Fibroblast of mammary gland (primary cell): Measurements from ENCODE around the gene LRIG1.

Experiments used
- DNase-seq: peaks from one replicate; pipeline ENCODE4 v3.0.0-alpha.2; 2010; ENCODE audit warnings: low read depth
- H3K4me3 ChIP-seq: 2 replicates; pipeline ENCODE4 v1.5.1; 2011; ENCODE audit warnings: low read depth, mild to moderate bottlenecking, low read length, moderate library complexity; ENCODE audit not compliant: control insufficient read depth
- TF ChIP-seq, protein P1 (sequence below): conservative IDR thresholded peaks from 2 replicates; pipeline ENCODE4 v1.5.1; 2011; ENCODE audit warnings: low read depth, low read length, inconsistent platforms; ENCODE audit not compliant: control insufficient read depth, insufficient read depth

Gene LRIG1

DNA sequence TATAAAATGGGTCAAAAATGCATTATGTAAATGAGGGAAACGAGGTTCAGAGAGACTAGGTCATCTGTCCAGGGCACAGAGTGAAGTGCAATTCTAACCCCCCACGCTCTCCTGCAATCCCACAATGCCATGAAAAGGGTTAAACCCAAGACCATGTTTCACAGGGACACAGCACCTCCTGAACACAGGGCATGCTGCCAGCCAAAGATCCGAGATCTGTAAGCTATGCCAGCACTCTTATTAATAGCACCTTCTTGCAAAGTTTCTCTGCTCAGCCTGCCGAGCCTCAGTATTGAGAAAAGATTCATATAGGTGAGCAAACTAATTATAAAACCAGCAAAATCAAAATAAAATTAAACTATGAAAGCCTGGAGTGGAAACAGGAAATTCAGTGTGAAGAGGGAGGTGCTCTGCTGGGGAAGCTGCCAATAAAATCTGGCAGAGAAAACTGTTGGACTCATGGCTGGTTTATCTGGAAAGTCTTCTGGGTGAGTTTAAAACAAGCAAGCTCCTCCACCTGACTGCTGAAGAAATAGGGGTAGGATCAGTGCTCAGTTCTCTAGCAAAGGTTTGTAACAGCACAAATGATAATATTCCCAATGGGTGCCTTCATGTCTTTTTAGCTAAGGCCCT is 50.3 kb downstream of the LRIG1 start:
- DNase-seq: peak; percentile 77
- TF ChIP-seq, protein P1, sequence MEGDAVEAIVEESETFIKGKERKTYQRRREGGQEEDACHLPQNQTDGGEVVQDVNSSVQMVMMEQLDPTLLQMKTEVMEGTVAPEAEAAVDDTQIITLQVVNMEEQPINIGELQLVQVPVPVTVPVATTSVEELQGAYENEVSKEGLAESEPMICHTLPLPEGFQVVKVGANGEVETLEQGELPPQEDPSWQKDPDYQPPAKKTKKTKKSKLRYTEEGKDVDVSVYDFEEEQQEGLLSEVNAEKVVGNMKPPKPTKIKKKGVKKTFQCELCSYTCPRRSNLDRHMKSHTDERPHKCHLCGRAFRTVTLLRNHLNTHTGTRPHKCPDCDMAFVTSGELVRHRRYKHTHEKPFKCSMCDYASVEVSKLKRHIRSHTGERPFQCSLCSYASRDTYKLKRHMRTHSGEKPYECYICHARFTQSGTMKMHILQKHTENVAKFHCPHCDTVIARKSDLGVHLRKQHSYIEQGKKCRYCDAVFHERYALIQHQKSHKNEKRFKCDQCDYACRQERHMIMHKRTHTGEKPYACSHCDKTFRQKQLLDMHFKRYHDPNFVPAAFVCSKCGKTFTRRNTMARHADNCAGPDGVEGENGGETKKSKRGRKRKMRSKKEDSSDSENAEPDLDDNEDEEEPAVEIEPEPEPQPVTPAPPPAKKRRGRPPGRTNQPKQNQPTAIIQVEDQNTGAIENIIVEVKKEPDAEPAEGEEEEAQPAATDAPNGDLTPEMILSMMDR: no peak
- H3K4me3 ChIP-seq: peak overlapping the region; percentile 22

DNA sequence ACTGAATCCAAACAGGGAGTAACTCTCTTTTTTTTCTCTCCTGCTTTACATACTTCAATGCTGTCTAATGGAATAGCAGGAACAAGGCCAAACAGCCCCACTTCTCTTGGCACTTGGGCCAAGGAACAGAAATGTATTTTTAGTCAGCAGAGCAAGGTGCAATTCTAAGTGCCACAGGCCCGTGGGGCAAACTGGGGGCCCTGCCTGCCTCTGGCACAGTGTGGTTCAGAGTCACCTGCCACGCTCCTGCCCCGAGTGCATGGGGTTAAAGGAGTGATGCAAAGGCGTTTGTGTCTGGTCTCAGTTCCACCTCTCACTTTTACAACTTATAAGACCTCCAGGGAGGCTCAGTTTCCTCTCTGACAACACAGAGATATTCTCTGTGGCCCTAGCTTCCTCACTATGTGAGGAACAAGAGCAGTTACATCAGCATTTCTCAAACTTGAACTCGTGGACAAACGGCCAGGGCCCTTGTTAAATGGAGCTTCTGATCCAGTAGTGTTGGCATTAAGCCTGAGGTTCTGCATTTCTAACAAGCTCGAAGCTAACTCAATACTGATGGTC is 51.3 kb downstream of the LRIG1 start:
- TF ChIP-seq, protein P1: no peak
- DNase-seq: no peak
- H3K4me3 ChIP-seq: no peak overlapping the region

DNA sequence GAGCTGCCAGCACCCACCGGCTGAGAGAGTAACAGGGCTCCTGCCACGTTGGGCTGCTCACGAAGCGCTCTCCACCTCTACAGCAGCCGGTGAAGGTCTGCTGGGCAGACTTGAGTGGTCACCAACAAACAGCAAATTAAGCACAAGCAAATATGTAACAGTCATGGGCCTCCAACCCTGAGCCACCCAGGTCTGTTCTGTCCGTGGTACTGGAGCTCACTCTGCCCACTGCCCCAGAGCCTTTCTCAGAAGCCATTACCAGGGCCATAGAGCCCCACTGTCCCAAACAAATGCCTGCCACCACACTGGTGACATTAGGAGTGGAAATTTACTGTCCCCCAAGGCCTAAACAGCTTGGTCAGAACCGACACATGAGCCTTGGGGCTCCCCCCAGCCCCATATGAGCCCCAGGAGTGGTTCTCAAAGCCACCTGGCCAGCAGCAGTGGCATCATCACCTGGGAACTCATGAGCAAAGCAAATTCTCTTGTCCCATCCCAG is 56.6 kb downstream of the LRIG1 start:
- no peak for DNase-seq
- TF ChIP-seq, protein P1: no peak
- no peak overlapping the region for H3K4me3 ChIP-seq

DNA sequence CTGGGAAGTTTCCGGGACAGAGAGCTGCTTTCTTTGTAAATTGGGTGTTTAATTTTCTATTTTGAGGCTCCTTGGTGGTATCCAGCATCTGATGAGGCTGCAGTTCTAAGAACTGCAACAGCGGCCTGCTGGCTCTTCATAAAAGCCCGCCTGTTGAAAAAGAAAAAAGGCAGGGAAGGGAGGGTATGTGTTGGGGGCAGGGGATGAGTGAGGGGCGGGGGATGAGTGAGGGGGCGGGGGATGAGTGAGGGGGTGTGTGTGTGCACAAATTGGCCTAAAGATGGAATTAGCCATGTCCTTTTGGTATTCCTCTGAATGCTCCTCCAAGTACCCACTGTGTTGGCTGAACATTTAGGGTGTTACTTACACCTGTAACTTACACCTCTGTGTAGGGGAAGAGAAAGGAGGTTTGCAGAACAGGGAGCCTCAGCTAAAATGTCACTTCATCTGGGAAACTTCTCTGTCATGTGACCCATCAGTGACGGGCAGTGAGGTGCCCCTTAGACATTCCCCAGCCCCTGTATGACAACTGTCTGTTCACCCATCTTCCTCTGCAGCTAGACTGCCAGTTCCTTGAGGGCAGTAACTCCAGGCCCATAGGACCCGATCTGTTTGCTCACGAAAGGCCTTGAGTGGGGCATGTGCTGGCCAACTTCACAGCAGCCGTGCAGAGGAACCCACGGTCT is 57.6 kb downstream of the LRIG1 start:
- H3K4me3 ChIP-seq: peak overlapping the region; percentile 36
- DNase-seq: no peak

DNA sequence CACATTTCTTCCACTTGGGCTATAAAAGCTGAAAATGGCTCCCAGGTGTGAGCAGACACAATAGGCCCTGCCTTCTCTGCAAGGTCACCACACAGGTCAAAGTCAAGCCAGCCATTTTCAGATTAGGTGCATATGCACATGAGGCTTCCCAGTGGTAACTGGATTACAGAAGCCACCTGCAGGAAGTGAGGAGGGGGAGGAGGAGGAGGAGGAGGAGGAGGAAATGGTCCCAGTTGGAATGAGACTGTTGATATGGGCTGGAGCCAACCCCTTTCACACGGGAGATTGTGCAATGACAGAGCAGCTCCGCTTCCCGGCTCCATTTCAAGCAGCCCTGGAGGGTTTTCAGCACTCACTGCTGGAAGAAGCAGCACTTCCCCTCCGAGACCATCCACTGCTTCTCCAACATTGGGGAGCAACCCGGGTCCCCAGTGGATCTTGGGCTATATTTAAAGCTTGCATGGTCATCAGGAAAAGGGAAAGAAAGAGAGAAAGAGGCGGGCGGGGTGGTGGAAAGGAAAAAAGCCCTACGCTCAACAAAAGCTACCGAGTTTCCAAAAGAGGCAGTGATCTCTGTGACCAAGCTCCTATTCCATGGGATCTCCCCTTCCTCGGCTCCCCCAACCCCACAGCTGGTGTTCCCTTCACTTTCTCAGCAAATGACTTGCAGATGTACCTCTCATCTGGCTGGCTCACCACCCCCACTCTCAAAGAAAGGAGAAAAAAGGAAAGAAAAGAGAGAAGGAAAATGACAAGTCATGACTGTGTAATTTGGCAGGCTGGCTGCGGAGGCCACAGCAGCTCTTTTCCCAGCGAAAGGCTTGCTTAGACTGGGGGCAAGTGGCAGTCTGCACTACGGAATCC is 58.3 kb downstream of the LRIG1 start:
- TF ChIP-seq, protein P1: no peak
- DNase-seq: peak; percentile 90
- H3K4me3 ChIP-seq: peak overlapping the region; percentile 36

More for the DNA sequence above, 57.6 kb downstream of the LRIG1 start:
- TF ChIP-seq, protein P1: no peak

DNA sequence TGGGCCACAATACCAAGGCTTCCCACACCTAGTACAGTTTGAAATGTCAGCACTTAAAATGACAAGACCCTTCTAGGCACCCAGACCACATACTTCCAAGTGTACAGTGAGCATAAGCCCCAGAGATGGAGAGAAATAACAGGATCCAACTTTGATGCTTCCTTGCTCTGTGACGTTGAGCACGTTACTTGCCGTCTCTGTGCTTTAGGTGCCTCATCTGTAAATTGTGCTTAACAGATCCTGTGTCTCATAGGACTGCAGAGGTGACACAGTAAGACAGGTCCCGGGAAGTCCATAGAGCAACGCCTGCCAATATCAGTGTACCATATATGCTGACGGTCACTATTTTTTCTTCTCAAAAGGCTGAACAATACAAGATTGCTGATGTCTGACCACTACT is 59.1 kb downstream of the LRIG1 start:
- TF ChIP-seq, protein P1: no peak
- H3K4me3 ChIP-seq: no peak overlapping the region
- no peak for DNase-seq
